ENCODE results near the gene RAVER2.

The RAVER2 gene

DNA sequence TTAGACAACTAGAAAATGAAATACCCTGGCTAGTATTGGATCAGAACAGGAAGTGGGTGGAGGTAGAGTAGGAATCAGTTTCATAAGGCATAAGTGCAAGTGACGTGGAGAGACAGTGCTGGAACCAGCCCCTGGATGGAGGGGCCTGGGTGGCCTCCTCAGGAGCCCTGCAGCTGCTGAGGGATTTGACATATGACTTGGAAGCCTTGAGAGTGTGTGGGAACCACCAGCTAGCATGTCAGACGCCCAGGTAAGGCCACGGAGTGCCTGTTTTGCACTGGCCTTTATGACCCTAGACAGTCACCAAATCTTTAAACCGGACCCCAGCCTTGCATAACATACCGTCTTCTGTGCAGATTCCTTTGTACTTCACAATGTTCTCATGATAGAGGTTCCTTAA lies 94.4 kb downstream of the RAVER2 start:
- H3K4me3 ChIP-seq (ENCODE audit: low read length), result no peak overlapping the region
- DNase-seq (ENCODE audit: low read depth), result no peak
- TF ChIP-seq, protein P1, sequence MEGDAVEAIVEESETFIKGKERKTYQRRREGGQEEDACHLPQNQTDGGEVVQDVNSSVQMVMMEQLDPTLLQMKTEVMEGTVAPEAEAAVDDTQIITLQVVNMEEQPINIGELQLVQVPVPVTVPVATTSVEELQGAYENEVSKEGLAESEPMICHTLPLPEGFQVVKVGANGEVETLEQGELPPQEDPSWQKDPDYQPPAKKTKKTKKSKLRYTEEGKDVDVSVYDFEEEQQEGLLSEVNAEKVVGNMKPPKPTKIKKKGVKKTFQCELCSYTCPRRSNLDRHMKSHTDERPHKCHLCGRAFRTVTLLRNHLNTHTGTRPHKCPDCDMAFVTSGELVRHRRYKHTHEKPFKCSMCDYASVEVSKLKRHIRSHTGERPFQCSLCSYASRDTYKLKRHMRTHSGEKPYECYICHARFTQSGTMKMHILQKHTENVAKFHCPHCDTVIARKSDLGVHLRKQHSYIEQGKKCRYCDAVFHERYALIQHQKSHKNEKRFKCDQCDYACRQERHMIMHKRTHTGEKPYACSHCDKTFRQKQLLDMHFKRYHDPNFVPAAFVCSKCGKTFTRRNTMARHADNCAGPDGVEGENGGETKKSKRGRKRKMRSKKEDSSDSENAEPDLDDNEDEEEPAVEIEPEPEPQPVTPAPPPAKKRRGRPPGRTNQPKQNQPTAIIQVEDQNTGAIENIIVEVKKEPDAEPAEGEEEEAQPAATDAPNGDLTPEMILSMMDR (IDR thresholded peaks at IDR 0.05; ENCODE audit: insufficient read depth, low read depth, low read length, missing control alignments), result no peak

DNA sequence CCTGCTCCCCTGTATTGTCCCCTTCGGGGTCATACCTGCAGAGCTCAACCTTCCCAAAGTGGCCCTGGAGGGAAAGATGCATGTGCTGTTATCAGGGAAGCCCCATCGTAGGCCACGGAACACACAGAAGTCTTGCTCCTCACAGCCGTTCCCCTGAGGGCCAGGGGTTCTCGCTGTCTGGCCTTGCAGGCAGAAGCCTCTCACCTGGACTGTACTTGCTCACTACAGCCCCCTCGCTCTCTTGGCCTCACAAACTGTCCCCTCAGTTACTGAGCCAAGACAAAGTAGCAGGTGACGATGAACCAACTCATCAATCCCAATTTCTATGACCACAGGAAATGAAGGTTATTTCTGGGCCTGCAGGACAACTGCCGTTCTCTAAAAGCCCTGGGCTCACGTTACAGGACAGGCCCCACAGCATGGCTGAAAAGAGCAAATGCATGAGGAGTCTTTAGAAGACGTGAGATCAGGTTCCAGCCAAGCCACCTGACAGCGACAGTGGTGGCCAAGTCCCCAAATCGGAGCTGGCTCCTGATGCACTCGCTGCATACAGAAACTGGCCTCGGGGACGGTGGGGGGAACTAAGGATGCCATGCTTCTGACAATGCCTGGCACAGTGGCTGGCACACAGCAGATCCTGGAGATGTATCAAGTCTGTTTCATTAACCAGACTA lies 95.0 kb downstream of the RAVER2 start:
- TF ChIP-seq, protein P1 (IDR thresholded peaks at IDR 0.05; ENCODE audit: insufficient read depth, low read depth, low read length, missing control alignments), result no peak
- no peak overlapping the region for H3K4me3 ChIP-seq (ENCODE audit: low read length)

DNA sequence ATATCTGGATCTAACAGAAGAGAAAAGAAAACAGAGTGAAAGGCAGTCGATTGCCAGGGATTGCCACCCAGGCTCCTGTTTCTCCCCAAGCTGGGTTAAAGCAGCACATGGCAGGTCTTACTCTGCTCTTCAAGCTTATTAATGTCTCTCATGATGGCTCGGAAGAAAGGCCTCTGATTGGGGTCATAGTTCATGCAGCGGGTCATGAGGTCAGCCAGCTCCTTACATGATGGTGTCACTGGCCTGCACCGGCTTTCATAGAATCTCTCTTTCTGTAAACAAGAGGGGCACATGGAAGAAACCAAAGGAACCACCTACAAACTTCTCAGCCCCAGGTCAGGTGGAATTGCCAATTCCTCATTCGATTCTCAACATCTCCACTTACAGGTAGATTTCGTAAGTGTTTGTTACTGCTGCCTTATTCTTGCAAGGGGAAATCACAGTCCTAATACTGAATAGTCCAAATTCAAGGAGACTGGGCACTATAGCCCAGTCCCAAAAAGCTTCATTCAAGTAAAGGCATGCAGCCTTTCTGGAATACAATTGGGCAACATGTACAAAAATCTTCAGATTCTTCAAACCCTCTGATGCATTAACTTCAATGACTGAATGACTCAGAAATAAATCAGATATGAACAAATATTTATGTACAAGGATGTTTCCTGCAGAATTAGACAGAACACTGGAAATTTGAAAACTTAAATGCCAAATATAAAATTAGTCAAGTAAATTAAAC lies 96.6 kb downstream of the RAVER2 start:
- peak; percentile 56 for DNase-seq (ENCODE audit: low read depth)
- TF ChIP-seq, protein P1 (IDR thresholded peaks at IDR 0.05; ENCODE audit: insufficient read depth, low read depth, low read length, missing control alignments), result no peak
- H3K4me3 ChIP-seq (ENCODE audit: low read length), result no peak overlapping the region

More for the DNA sequence above, 95.0 kb downstream of the RAVER2 start:
- DNase-seq (ENCODE audit: low read depth), result no peak

DNA sequence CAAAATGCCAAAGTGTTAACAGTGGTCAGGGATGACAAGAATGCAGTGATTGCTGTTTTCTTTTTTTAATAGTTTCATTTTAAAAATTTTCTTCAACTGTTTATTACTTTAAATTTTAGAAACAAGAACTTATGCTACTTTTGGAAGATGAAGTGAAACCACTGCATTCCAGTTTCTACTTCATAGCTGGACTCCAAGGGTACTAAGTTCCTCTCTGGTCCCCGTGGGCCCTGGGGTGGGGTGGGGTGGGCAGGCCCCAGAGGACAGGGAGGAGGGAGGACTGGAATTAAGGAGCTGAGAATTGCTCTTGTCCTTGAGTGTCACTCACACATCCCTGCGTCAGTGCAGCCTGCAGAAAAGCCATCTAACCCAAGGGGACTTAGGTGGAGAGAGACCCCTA lies 97.3 kb downstream of the RAVER2 start:
- H3K4me3 ChIP-seq (ENCODE audit: low read length), result no peak overlapping the region
- DNase-seq (ENCODE audit: low read depth), result no peak
- TF ChIP-seq, protein P1 (IDR thresholded peaks at IDR 0.05; ENCODE audit: insufficient read depth, low read depth, low read length, missing control alignments), result no peak

DNA sequence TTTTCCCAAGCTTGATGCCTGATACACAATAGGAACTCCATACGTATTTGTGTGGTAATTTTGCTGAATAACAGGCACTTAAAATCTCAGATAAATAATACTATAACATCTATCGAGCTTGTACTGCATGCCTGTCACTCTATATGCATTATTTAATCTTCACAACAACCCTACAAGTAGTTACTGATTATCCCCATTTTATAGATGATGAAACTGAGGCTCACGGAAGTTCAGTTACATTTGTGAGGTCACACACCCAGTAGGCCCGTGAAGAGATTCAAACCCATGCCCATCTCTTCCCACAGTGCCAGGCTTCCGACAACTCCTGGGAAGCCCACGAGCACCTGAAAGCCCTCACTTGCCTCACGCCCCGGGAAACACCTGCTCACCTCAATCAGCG lies 98.8 kb downstream of the RAVER2 start:
- H3K4me3 ChIP-seq (ENCODE audit: low read length), result no peak overlapping the region
- DNase-seq (ENCODE audit: low read depth), result no peak
- TF ChIP-seq, protein P1 (IDR thresholded peaks at IDR 0.05; ENCODE audit: insufficient read depth, low read depth, low read length, missing control alignments), result no peak

DNA sequence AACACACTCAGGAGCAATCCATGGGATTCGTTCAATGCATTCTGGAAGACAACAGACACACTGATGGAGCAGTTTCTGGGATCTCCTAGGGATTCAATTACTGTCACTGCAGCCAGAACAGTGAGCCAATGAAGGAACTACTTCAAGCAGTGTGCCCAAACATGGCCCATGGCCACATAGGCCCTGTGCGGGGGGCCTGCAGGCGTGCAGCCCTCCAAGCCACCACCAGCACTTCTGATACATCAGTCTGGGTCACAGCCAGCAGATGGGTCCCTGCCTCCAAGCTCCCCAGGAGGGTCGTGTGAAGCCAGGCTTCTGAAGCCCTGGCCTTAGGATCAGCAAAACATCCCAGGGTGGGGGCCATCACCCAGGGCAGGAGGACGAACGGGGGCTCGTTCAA lies 99.3 kb downstream of the RAVER2 start:
- no peak for DNase-seq (ENCODE audit: low read depth)
- H3K4me3 ChIP-seq (ENCODE audit: low read length), result no peak overlapping the region
- TF ChIP-seq, protein P1 (IDR thresholded peaks at IDR 0.05; ENCODE audit: insufficient read depth, low read depth, low read length, missing control alignments), result no peak
